ENCODE results near the gene GINM1. TPM values are rescaled to one million over a fixed set of nuclear protein-coding genes. Genes with fewer than 3 reads are reported as not detected.

Gene GINM1
- total RNA-seq, 2 donors from 2014 or later: 39.4 to 48.1 TPM

DNA sequence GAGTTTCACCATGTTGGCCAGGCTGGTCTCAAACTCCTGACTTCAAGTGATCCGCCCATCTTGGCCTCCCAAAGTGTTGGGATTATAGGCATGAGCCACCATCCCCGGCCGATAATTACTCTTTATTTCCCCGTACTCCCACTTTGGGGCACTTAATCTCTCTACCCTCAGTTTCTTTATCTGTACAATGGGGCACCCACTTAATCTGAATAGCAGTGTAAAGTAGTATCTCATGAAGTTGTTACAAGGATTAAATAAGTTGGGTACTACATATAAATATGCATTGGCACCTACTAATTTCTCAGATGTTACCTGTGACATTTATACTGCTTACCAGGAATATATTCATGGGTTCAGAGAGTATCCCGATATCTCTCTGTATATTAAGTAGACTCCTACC, 15.2 kb downstream of the GINM1 start:
- intact Hi-C loops (cut with DNase I, micrococcal nuclease): no loop called here
- no peak for DNase-seq
- ATAC-seq: no peak

DNA sequence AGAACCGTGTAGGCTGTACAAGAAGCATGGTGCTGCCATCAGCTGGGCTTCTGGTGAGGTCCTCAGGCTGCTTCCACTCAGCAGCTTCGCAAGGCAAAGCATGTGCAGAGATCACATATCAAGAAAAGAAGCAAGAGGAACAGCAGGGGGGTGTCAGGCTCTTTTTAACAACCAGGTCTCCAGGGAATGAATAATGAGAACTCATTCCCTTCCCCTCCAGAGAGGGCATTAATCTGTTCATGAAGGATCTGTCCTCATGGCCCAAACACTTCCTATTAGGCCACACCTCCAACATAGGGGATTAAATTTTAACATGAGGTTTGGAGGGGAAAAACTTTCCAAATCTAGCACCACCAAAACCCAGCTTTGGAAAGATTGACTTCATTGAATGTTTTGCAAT, 20.0 kb downstream of the GINM1 start:
- intact Hi-C loops (cut with DNase I, micrococcal nuclease): no loop called here
- ATAC-seq (no peak), DNase-seq (no peak)

- intact Hi-C loops (cut with DNase I, micrococcal nuclease): no loop called here
- DNase-seq (no peak), ATAC-seq (no peak)
Measured at GRCh38 chr6:149592983-149593382, 26.8 kb downstream of the GINM1 start.

- no peak for ATAC-seq
- no peak for DNase-seq
- intact Hi-C loops (cut with DNase I, micrococcal nuclease): no loop called here
Measured at GRCh38 chr6:149593408-149593807, 27.2 kb downstream of the GINM1 start.

DNA sequence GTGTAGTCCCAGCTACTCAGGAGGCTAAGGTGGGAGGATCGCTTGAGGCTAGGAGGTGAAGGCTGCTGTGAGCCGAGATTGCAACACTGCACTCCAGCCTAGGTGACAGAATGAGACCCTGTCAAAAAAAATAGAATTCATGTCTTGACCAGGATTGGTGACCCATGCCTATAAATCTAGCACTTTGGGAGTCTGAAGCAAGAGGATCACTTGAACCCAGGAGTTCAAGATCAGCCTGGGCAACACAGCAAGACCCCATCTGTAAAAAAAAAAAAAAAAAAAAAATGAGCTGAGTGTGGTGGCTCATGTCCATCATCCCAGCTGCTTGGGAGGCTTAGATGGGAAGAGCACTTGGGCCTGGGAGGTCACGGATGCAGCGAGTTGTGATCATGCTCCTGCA, 34.3 kb downstream of the GINM1 start:
- intact Hi-C loops (cut with DNase I, micrococcal nuclease): no loop called here
- ATAC-seq (no peak), DNase-seq (no peak)

DNA sequence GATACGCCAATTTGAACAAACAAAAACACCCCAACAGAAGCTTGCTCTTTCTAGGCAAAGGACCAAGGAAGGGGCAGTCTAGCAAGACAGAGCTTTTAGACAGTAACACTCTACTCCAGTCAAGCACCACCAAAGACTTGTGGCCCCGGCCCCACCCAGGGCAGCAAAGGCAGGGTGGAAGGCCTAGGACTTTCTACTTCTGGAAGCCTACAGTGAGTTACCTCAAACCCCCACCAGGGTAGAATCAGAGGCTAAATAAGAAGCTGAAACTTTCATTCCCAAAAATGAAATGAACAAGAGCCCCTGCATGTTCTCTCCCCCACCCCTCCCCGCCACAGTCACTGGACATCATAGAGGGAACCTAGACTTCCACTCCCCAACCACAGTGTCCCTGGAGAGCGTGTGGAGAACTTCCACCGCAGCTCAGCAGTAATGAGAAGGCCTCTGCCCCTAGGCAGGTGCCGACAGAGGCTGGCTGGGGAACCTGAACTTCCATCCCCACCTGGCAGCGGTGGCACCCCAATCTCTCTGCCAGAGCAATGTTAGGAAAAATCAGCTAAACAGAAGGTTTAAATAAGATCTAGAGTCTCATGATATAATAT, 42.3 kb downstream of the GINM1 start:
- intact Hi-C loops (cut with DNase I, micrococcal nuclease): no loop called here
- DNase-seq (no peak), ATAC-seq (no peak)

DNA sequence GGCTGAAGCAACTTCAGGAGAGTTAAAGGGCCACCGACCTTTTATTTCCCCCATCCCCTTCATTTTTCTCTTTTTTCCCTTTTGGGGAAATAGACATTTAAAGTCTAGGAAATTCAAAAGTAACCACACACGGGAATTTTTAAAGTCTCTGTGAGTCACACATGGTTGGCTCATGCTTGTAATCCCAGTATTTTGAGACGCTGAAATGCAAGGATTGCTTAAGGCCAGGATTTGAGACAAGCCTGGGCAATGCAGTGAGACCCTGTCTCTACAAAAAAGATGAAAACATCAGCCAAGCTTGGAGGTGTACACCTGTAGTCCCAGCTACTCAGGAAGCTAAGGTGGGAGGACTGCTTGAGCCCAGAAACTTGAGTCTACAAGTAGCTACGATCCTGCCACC, 48.2 kb downstream of the GINM1 start:
- intact Hi-C loops (cut with DNase I, micrococcal nuclease): no loop called here
- ATAC-seq (no peak), DNase-seq (no peak)

DNA sequence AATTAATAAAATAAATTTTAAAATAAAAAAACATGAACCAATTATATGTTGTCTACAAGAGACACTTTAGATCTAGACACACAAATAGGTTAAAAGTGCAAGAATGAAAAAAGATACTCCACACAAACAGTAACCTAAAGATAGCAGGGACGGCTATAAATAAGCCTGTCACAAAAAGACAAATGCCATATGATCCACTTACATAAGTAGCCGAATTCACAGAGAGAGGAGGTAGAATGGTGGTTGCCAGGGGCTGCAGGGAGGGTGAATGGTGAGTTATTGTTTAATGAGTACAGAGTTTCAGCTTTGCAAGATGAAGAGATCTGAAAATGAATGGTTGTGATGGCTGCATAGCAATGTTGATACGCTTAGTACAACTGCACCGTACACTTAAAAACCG, 49.6 kb downstream of the GINM1 start:
- DNase-seq: no peak

GRCh38 chr6:149627672-149628071, 61.5 kb downstream of the GINM1 start:
- intact Hi-C loops (cut with DNase I, micrococcal nuclease): no loop called here
- no peak for ATAC-seq
- DNase-seq: no peak

More for the DNA sequence above, 49.6 kb downstream of the GINM1 start:
- intact Hi-C loops (cut with DNase I, micrococcal nuclease): no loop called here
- ATAC-seq: no peak

DNA sequence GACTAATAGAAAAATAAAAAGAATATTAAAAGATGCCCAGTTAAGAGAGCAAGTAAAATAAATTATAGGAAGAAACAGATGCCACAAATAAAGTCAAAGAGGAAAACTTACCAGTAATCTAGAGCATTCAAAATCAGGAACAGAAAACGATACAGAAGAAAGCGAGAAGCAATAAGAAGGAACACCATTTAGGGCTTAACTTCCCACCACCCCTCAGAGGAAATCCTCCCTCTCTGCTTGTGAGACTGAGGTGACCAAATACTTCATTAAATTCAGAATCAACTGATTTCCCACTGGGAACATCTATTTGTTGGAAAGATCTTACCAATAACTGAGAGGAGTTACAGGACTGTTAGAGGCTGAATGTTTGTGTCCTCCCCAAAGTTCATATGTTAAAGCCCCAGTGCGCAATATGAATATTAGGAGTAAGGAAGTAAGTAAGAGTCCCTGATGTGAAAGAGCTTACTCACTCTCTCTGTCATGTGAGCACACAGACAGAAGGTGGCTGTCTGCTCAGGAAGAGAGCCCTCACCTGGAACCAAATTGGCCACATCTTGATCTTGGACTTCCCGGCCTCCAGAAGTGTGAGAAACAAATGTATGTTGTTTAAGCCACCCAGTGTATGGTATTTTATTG, 62.8 kb downstream of the GINM1 start:
- intact Hi-C loops (cut with DNase I, micrococcal nuclease): no loop called here
- ATAC-seq: no peak
- DNase-seq: no peak

- DNase-seq (no peak), ATAC-seq (no peak)
- intact Hi-C loops (cut with DNase I, micrococcal nuclease): no loop called here
Measured at GRCh38 chr6:149634315-149634714, 68.1 kb downstream of the GINM1 start.

DNA sequence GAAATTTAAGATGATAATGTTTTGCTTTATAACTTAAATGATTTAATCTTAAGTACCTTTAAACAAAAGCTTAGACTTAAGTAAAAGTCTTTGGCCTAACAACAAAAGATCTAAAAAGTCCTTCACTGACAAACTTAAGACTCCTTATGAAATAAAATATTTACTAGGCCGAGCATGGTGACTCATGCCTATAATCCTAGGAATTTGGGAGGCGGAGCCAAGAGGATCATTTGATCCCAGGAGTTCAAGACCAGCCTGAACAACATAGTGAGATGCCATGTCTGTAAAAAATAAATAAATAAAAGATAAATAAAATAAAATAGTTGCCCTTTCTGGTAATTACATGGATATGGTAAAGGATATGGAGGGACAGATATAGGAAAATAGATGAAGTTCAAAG, 69.9 kb downstream of the GINM1 start:
- DNase-seq (no peak), ATAC-seq (no peak)
- intact Hi-C loops (cut with DNase I, micrococcal nuclease): no loop called here

Other genes starting within 250 kb of the GINM1 start
- 10 to 100 TPM; 57.7 to 69.5 TPM for gene TAB2, start 248.7 kb upstream of the GINM1 start, total RNA-seq
- 1 to 10 TPM; 2.1 to 2.7 TPM for gene SUMO4, start 166.1 kb upstream of the GINM1 start, total RNA-seq
- 1 to 10 TPM; 4.3 to 8.7 TPM for gene ZC3H12D, start 81.4 kb upstream of the GINM1 start, total RNA-seq
- 10 to 100 TPM; 18.6 to 24.3 TPM for gene PPIL4, start 20.3 kb upstream of the GINM1 start, total RNA-seq
- gene KATNA1, start 82.3 kb downstream of the GINM1 start, total RNA-seq: 10 to 100 TPM; 11.1 to 11.3 TPM
- 10 to 100 TPM; 21.7 to 22.7 TPM for gene LATS1, start 151.7 kb downstream of the GINM1 start, total RNA-seq
- 10 to 100 TPM; 19.6 to 29.4 TPM for gene NUP43, start 180.2 kb downstream of the GINM1 start, total RNA-seq
- gene PCMT1, start 183.4 kb downstream of the GINM1 start, total RNA-seq: 10 to 100 TPM; 52.4 to 55.9 TPM